ENCODE data around the gene CLASRP.

Gene CLASRP

DNA sequence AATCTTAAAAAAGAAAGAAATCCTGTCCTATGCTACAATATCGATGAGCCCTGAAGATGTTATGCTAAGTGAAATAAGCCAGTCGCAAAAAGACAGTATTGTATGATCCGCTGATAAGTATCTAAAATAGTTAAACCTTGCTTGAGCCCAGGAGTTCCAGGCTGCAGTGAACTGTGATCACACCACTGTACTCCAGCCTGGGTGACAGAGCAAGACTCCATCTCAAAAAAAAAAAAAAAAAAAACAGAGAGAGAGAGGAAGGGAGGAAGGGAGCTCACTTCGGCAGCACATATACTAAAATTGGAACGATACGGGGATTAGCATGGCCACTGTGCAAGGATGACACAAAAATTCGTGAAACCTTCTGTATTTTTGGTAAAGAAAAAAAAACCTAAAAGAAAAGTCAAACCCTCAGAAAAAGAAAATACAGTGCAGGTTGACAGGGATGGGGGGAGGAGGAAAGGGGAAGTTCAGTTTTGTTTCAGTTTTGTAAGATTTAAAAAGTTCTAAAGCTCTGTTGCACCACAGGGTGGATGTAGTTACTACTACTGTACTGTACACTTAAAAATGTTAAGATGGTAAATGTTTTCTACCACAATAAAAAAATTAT, 8.4 kb downstream of the CLASRP start:
- Histone ChIP-seq H3K4me1 (ENCODE audit: control insufficient read depth, insufficient read depth, low read length) (peaks cover 15% of the 10 kb centered on the region), H3K36me3 (ENCODE audit: control insufficient read depth, insufficient read depth, low read length, severe bottlenecking) (peaks cover 48% of the 10 kb centered on the region), H3K4me3 (ENCODE audit: low read length) (no peak overlapping the region), H3K27me3 (replicated peaks; ENCODE audit: control insufficient read depth, insufficient read depth, low read length) (no peaks in the 10 kb centered on the region), H3K9ac (ENCODE audit: low read length) (no peak overlapping the region), H3K9me3 (ENCODE audit: control insufficient read depth, low read length) (no peaks in the 10 kb centered on the region)
- no peak for DNase-seq (ENCODE audit: low read depth)

DNA sequence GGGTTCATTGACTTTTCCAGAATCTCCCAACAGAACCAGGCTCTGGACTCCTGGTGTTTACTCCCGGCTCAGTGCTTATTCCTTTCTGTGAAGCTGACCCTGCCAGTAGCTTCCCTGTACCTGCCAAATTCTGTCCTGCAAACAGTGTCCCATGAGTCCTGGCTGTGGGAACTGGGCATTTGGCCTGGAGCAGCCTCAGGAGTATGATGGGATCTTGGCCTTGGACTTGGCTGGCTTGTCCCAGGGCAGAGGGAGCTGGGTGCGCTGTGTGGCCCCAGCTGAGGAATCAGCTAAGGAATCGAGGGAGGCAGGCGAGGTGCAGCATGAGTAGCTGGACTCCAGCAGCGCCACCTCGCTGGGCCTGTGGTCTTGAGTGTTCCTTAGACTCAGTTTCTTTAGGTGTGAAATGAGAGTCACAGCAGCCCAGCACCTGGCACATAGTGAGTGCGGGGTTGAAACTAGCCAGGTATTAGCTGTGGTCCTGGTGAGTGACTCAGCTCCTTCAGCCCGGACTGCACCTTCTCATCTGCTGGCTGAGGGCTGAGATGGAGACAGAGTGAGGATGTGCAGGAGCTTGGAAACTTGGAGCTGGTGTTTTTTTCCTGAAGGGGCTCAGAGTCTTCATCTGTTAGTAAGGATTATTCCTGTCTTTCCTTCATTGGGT, 10.4 kb downstream of the CLASRP start:
- H3K9ac ChIP-seq (ENCODE audit: low read length), result no peak overlapping the region
- no peak for DNase-seq (ENCODE audit: low read depth)
- no peaks in the 10 kb centered on the region for H3K27me3 ChIP-seq (replicated peaks; ENCODE audit: control insufficient read depth, insufficient read depth, low read length)
- peaks cover 48% of the 10 kb centered on the region for H3K36me3 ChIP-seq (ENCODE audit: control insufficient read depth, insufficient read depth, low read length, severe bottlenecking)
- peaks cover 18% of the 10 kb centered on the region for H3K4me1 ChIP-seq (ENCODE audit: control insufficient read depth, insufficient read depth, low read length)
- no peak overlapping the region for H3K4me3 ChIP-seq (ENCODE audit: low read length)
- H3K9me3 ChIP-seq (ENCODE audit: control insufficient read depth, low read length), result no peaks in the 10 kb centered on the region

DNA sequence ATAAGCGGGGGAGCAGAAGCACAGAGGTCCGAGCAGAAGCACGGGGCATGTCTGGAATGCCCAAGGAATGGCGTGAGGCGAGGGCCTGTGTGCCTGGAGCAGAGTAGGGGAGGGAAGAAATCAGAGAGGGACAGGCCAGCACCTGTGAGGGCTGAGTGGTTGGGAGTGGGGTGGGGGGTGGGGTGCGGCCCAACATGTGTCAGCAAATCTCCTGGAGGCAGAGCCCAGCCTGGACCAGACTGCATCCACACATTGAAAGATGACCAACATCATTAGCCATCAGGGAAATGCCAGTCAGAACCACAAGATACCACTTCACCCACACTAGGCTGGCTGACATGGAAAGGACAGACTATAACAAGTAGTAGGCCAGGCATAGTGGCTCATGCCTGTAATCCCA, 11.2 kb downstream of the CLASRP start:
- DNase-seq (ENCODE audit: low read depth), result no peak
- Histone ChIP-seq H3K4me3 (ENCODE audit: low read length) (no peak overlapping the region), H3K4me1 (ENCODE audit: control insufficient read depth, insufficient read depth, low read length) (peaks cover 18% of the 10 kb centered on the region), H3K9me3 (ENCODE audit: control insufficient read depth, low read length) (no peaks in the 10 kb centered on the region), H3K27me3 (replicated peaks; ENCODE audit: control insufficient read depth, insufficient read depth, low read length) (no peaks in the 10 kb centered on the region), H3K9ac (ENCODE audit: low read length) (no peak overlapping the region), H3K36me3 (ENCODE audit: control insufficient read depth, insufficient read depth, low read length, severe bottlenecking) (peaks cover 48% of the 10 kb centered on the region)

DNA sequence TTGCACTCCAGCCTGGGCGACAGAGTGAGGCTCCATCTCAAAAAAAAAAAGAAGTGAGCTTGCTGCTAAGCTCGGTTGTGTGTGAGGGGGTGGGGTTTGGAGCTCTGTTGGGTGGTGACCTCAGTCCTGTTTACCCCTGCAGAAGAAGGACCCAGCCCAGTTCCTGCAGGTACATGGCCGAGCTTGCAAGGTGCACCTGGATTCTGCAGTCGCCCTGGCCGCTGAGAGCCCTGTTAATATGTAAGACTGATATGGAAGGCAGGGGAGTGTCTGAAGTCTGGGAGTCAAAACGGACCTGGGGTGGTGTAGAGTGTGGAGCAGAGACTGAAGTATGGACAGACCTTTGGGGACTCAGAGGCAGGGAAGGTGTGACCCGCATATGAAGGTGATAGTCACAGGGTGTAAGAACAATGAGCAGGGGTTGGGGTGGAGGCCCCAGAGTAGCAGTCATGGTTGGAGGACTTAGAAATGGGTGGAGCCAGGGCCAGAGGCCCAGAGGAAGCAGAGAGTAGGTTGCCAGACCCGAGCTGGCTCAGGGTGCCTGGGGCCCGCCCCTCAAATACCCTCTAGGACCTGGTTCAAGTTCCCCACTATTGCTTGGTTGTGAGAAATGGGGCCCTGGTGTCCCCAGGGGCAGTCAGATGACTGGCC, 13.2 kb downstream of the CLASRP start:
- no peak overlapping the region for H3K9ac ChIP-seq (ENCODE audit: low read length)
- H3K27me3 ChIP-seq (replicated peaks; ENCODE audit: control insufficient read depth, insufficient read depth, low read length), result no peaks in the 10 kb centered on the region
- H3K4me3 ChIP-seq (ENCODE audit: low read length), result no peak overlapping the region
- peaks cover 15% of the 10 kb centered on the region for H3K4me1 ChIP-seq (ENCODE audit: control insufficient read depth, insufficient read depth, low read length)
- H3K36me3 ChIP-seq (ENCODE audit: control insufficient read depth, insufficient read depth, low read length, severe bottlenecking), result peaks cover 50% of the 10 kb centered on the region
- no peaks in the 10 kb centered on the region for H3K9me3 ChIP-seq (ENCODE audit: control insufficient read depth, low read length)
- DNase-seq (ENCODE audit: low read depth), result no peak

GRCh38 chr19:45056831-45057230, 18.0 kb downstream of the CLASRP start:
- no peaks in the 10 kb centered on the region for H3K9me3 ChIP-seq (ENCODE audit: control insufficient read depth, low read length)
- H3K4me3 ChIP-seq (ENCODE audit: low read length), result no peak overlapping the region
- H3K27me3 ChIP-seq (replicated peaks; ENCODE audit: control insufficient read depth, insufficient read depth, low read length), result no peaks in the 10 kb centered on the region
- DNase-seq (ENCODE audit: low read depth), result no peak
- H3K4me1 ChIP-seq (ENCODE audit: control insufficient read depth, insufficient read depth, low read length), result peaks cover 7% of the 10 kb centered on the region
- H3K9ac ChIP-seq (ENCODE audit: low read length), result no peak overlapping the region
- peaks cover 94% of the 10 kb centered on the region for H3K36me3 ChIP-seq (ENCODE audit: control insufficient read depth, insufficient read depth, low read length, severe bottlenecking)

GRCh38 chr19:45057444-45057843, 18.6 kb downstream of the CLASRP start:
- no peak overlapping the region for H3K4me3 ChIP-seq (ENCODE audit: low read length)
- H3K36me3 ChIP-seq (ENCODE audit: control insufficient read depth, insufficient read depth, low read length, severe bottlenecking), result peaks cover 96% of the 10 kb centered on the region

DNA sequence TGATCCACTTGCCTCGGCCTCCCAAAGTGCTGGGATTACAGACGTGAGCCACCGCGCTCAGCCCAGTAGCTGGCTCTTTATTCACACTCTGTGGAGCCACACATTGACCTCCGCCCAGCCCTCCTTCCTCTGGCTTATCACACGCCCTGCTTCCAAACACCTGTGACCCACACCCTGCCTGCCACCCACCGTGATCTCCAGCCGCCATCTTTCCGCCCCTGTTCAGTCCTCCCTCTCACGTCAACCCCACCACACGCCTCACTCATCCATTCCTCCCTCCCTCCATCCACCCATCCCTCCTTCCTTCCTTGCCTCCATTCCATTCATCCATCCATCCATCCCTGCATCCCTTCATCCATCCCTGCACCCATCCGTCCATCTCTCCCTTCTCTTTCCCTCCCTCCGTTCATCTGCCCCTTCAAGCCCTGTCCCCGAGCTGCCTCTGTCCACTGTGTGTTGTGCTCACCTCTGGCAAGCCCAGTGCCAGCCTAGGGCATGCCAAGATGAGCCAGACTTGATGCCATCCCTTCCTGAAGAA, 19.8 kb downstream of the CLASRP start:
- no peaks in the 10 kb centered on the region for H3K27me3 ChIP-seq (replicated peaks; ENCODE audit: control insufficient read depth, insufficient read depth, low read length)
- H3K36me3 ChIP-seq (ENCODE audit: control insufficient read depth, insufficient read depth, low read length, severe bottlenecking), result peaks cover 96% of the 10 kb centered on the region
- H3K4me1 ChIP-seq (ENCODE audit: control insufficient read depth, insufficient read depth, low read length), result no peaks in the 10 kb centered on the region
- no peak overlapping the region for H3K4me3 ChIP-seq (ENCODE audit: low read length)
- H3K9me3 ChIP-seq (ENCODE audit: control insufficient read depth, low read length), result no peaks in the 10 kb centered on the region
- DNase-seq (ENCODE audit: low read depth), result no peak
- no peak overlapping the region for H3K9ac ChIP-seq (ENCODE audit: low read length)

More at GRCh38 chr19:45057444-45057843, 18.6 kb downstream of the CLASRP start:
- no peak overlapping the region for H3K9ac ChIP-seq (ENCODE audit: low read length)
- peaks cover 1% of the 10 kb centered on the region for H3K4me1 ChIP-seq (ENCODE audit: control insufficient read depth, insufficient read depth, low read length)
- H3K27me3 ChIP-seq (replicated peaks; ENCODE audit: control insufficient read depth, insufficient read depth, low read length), result no peaks in the 10 kb centered on the region
- no peaks in the 10 kb centered on the region for H3K9me3 ChIP-seq (ENCODE audit: control insufficient read depth, low read length)
- DNase-seq (ENCODE audit: low read depth), result no peak

DNA sequence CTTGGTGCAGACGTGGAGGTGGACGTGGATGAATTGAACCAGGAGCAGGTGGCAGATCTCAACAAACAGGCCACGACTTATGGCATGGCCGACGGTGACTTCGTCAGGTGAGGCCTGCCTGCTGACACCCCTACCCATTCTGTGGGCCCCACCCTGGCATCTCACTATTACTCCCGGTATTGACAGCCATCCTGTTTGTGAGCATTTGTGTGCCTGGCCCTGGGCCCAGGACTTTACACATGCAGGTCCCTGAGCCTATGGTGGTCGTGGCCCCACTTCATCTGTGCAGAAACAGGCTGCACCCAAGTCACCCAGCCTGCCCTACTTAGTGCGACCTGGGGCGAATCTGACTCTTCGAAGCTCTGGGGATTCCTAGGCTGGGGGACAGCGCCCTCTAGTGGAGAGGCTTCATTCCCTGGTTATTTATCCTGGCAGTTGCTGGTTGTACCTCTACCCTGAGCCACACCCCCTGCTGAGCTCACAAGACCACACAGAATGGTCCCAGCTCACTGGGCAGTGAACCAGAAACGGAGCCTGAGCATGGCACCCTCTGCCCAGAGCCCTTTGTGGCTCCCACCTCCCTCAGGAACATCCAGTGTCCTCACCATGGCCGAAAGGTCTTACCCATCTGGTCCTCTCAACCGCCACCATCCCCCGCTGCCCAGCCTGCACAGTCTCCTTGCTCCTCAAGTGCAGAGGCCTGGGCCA, 20.6 kb downstream of the CLASRP start:
- H3K4me3 ChIP-seq (ENCODE audit: low read length), result no peak overlapping the region
- no peak overlapping the region for H3K9ac ChIP-seq (ENCODE audit: low read length)
- peaks cover 96% of the 10 kb centered on the region for H3K36me3 ChIP-seq (ENCODE audit: control insufficient read depth, insufficient read depth, low read length, severe bottlenecking)
- H3K4me1 ChIP-seq (ENCODE audit: control insufficient read depth, insufficient read depth, low read length), result no peaks in the 10 kb centered on the region
- H3K27me3 ChIP-seq (replicated peaks; ENCODE audit: control insufficient read depth, insufficient read depth, low read length), result no peaks in the 10 kb centered on the region
- DNase-seq (ENCODE audit: low read depth), result peak; percentile 79
- H3K9me3 ChIP-seq (ENCODE audit: control insufficient read depth, low read length), result no peaks in the 10 kb centered on the region

GRCh38 chr19:45061965-45062364, 23.1 kb downstream of the CLASRP start:
- H3K36me3 ChIP-seq (ENCODE audit: control insufficient read depth, insufficient read depth, low read length, severe bottlenecking), result peaks cover 92% of the 10 kb centered on the region
- H3K9ac ChIP-seq (ENCODE audit: low read length), result no peak overlapping the region
- no peak for DNase-seq (ENCODE audit: low read depth)
- no peaks in the 10 kb centered on the region for H3K9me3 ChIP-seq (ENCODE audit: control insufficient read depth, low read length)
- no peak overlapping the region for H3K4me3 ChIP-seq (ENCODE audit: low read length)
- no peaks in the 10 kb centered on the region for H3K27me3 ChIP-seq (replicated peaks; ENCODE audit: control insufficient read depth, insufficient read depth, low read length)
- H3K4me1 ChIP-seq (ENCODE audit: control insufficient read depth, insufficient read depth, low read length), result no peaks in the 10 kb centered on the region

GRCh38 chr19:45063851-45064801, 25.3 kb downstream of the CLASRP start:
- H3K9ac ChIP-seq (ENCODE audit: low read length), result no peak overlapping the region
- no peak overlapping the region for H3K4me3 ChIP-seq (ENCODE audit: low read length)
- no peaks in the 10 kb centered on the region for H3K9me3 ChIP-seq (ENCODE audit: control insufficient read depth, low read length)
- H3K36me3 ChIP-seq (ENCODE audit: control insufficient read depth, insufficient read depth, low read length, severe bottlenecking), result peaks cover 85% of the 10 kb centered on the region
- no peak for DNase-seq (ENCODE audit: low read depth)
- no peaks in the 10 kb centered on the region for H3K27me3 ChIP-seq (replicated peaks; ENCODE audit: control insufficient read depth, insufficient read depth, low read length)
- H3K4me1 ChIP-seq (ENCODE audit: control insufficient read depth, insufficient read depth, low read length), result no peaks in the 10 kb centered on the region

All from adipocyte (in vitro differentiated cells).